K562 (cell line): ENCODE data around the gene VWF. TPM values are rescaled to one million over a fixed set of nuclear protein-coding genes. Genes with fewer than 3 reads are reported as not detected.

Experiments used
- ATAC-seq: fragments of 200-7000 bp; cut with Tn5 transposase; 3 replicates; pipeline ENCODE4 v1.9.1; 2020; ENCODE audit warnings: moderate library complexity
- BruUV-seq: library from RNA; stranded (reverse); fragments of 400-500 nt; replicated peaks from 2 replicates; lab custom pipeline; 2021; lab: Mats Ljungman, UMichigan
- CTCF ChIA-PET: fragments of 300-600 bp; formaldehyde crosslinking; extraction: SDS; loops from one replicate; lab custom pipeline; 2021; ENCODE audit warnings: low intra/inter-chr PET ratio; lab: Yijun Ruan, JAX
- POLR2A ChIA-PET: fragments of 300-600, 350-650 bp; sonication (Branson Sonifier 250); formaldehyde crosslinking; extraction: SDS; loops from one replicate; lab custom pipeline; 2021; ENCODE audit warnings: antibody characterized with exemption, inconsistent platforms; lab: Yijun Ruan, JAX
- DNase-seq, 4 experiments: peaks; one replicate each; pipeline versions ENCODE4 v3.0.0 to v3.0.0-alpha.2; 2011 to 2018; ENCODE audit warnings: low spot score in 3 of 4, mixed read lengths in 3 of 4; ENCODE audit errors: extremely low read depth in 1 of 4
- FAIRE-seq: peaks from 2 replicates; lab custom pipeline; 2011; peaks lifted over from hg19 to GRCh38; lab: Jason Lieb, UNC
- H2AFZ ChIP-seq: 2 replicates; pipeline ENCODE4 v1.6.0; 2011; ENCODE audit warnings: low read depth, low read length, control low read depth, inconsistent platforms
- H3K27ac ChIP-seq: fragments of 200-600 bp; 3 replicates; pipeline ENCODE4 v1.8.0; 2011; ENCODE audit warnings: low read depth, mild to moderate bottlenecking, control low read depth, inconsistent platforms, low read length, moderate library complexity, mixed read lengths; ENCODE audit errors: extremely low read depth
- H3K27me3 ChIP-seq, 2 experiments: fragments of 300-600 bp in 1 of 2; 2 replicates in 1 of 2; 3 replicates in 1 of 2; pipeline versions ENCODE4 v1.6.0 to v1.8.0; 2011; ENCODE audit warnings: inconsistent platforms in 2 of 2, low read length in 2 of 2, mild to moderate bottlenecking in 1 of 2, mixed read lengths in 1 of 2, moderate library complexity in 1 of 2; ENCODE audit not compliant: control insufficient read depth in 2 of 2, insufficient read depth in 2 of 2
- H3K36me3 ChIP-seq: fragments of 300-600 bp; 3 replicates; pipeline ENCODE4 v1.8.0; 2011; ENCODE audit warnings: mild to moderate bottlenecking, low read length, inconsistent platforms; ENCODE audit not compliant: control insufficient read depth, insufficient read depth
- H3K4me1 ChIP-seq, 2 experiments: fragments of 200-600 bp in 1 of 2; replicated peaks in 1 of 2; 2 replicates in 1 of 2; 3 replicates in 1 of 2; pipeline versions ENCODE4 v1.5.1 to v1.8.0; 2011; ENCODE audit warnings: inconsistent platforms in 2 of 2, low read length in 2 of 2, mild to moderate bottlenecking in 1 of 2, mixed read lengths in 1 of 2, moderate library complexity in 1 of 2; ENCODE audit not compliant: control insufficient read depth in 2 of 2, insufficient read depth in 2 of 2
- H3K4me2 ChIP-seq: 2 replicates; pipeline ENCODE4 v1.6.1; 2011; ENCODE audit warnings: low read length, control low read depth, inconsistent platforms, mixed read lengths; ENCODE audit not compliant: insufficient read depth
- H3K4me3 ChIP-seq: fragments of 200-600 bp; sonication (generic), shearing (Covaris generic); 2 replicates; pipeline ENCODE4 v1.5.1; 2016; ENCODE audit warnings: control low read depth, inconsistent platforms
- H3K79me2 ChIP-seq: fragments of 200-600 bp; 3 replicates; pipeline ENCODE4 v1.8.0; 2011; ENCODE audit warnings: low read length, inconsistent platforms; ENCODE audit not compliant: control insufficient read depth, insufficient read depth
- H3K9ac ChIP-seq, 2 experiments: 2 replicates each; pipeline versions ENCODE4 v1.6.0 to v1.6.1; 2011; ENCODE audit warnings: low read depth in 2 of 2, low read length in 2 of 2, control low read depth in 1 of 2, inconsistent platforms in 1 of 2, mild to moderate bottlenecking in 1 of 2, mixed read lengths in 1 of 2; ENCODE audit not compliant: insufficient read depth in 1 of 2
- H3K9me1 ChIP-seq: one replicate; pipeline ENCODE4 v1.6.0; 2011; ENCODE audit warnings: inconsistent platforms, mild to moderate bottlenecking, low read length, moderate library complexity; ENCODE audit not compliant: control insufficient read depth, insufficient read depth
- H3K9me3 ChIP-seq: replicated peaks from 2 replicates; pipeline ENCODE4 v1.5.1; 2011; ENCODE audit warnings: low read depth, low read length, inconsistent platforms; ENCODE audit not compliant: control insufficient read depth, insufficient read depth
- H4K20me1 ChIP-seq: replicated peaks from 2 replicates; pipeline ENCODE4 v1.6.1; 2011; ENCODE audit warnings: low read length, inconsistent platforms, mixed read lengths; ENCODE audit not compliant: control insufficient read depth, insufficient read depth
- ADNP ChIP-seq: fragments of 200-800 bp; sonication (Bioruptor generic); IDR thresholded peaks from 2 replicates; pipeline ENCODE4 v1.6.1; 2016; ENCODE audit warnings: missing genetic modification characterization, missing compliant biosample characterization
- BRD4 ChIP-seq: fragments of 200-600 bp; sonication (generic); IDR thresholded peaks from 2 replicates; pipeline ENCODE4 v1.6.1; 2017; ENCODE audit warnings: inconsistent platforms
- ESRRB ChIP-seq: fragments of 250-450 bp; sonication (Bioruptor Pico); IDR thresholded peaks from 2 replicates; pipeline ENCODE4 v1.5.0; 2020; ENCODE audit warnings: mild to moderate bottlenecking, moderate library complexity, borderline replicate concordance
- HLTF ChIP-seq: fragments of 450-650 bp; IDR thresholded peaks from 2 replicates; pipeline ENCODE4 v1.6.1; 2016
- ILK ChIP-seq: fragments of 450-650 bp; IDR thresholded peaks from 2 replicates; pipeline ENCODE4 v1.6.1; 2016; ENCODE audit warnings: missing genetic modification characterization, low read depth, mild to moderate bottlenecking, missing compliant biosample characterization, moderate library complexity, borderline replicate concordance
- KAT8 ChIP-seq: fragments of 450-650 bp; IDR thresholded peaks from 2 replicates; pipeline ENCODE4 v1.6.1; 2016; ENCODE audit warnings: low read depth, mild to moderate bottlenecking
- NEUROD1 ChIP-seq: fragments of 150-350 bp; IDR thresholded peaks from 2 replicates; pipeline ENCODE4 v1.6.1; 2014; ENCODE audit warnings: borderline replicate concordance, low read length, low read depth; ENCODE audit not compliant: partially characterized antibody
- SMAD2 ChIP-seq: fragments of 150-350 bp; IDR thresholded peaks from 2 replicates; pipeline ENCODE4 v1.6.1; 2014; ENCODE audit warnings: low read depth, mild to moderate bottlenecking, low read length
- XRCC5 ChIP-seq: fragments of 200-400 bp; formaldehyde crosslinking; IDR thresholded peaks from 2 replicates; pipeline ENCODE4 v1.6.1; 2017; ENCODE audit warnings: low read depth, mild to moderate bottlenecking, low read length
- ZNF408 ChIP-seq: fragments of 250-450 bp; sonication (Bioruptor Pico); IDR thresholded peaks from 2 replicates; pipeline ENCODE4 v1.4.0; 2020; ENCODE audit warnings: low read depth, mild to moderate bottlenecking, moderate library complexity
- ZNF586 ChIP-seq: fragments of 450-650 bp; formaldehyde crosslinking; conservative IDR thresholded peaks from 2 replicates; pipeline ENCODE4 v1.4.0; 2020; ENCODE audit warnings: mild to moderate bottlenecking, moderate library complexity
- WGBS: fragments of 100-300 bp; shearing (Covaris generic); methylation state at CpG from one replicate; pipeline ENCODE4 v1.1.6; 2016; ENCODE audit warnings: low coverage, mixed read lengths; ENCODE audit not compliant: insufficient coverage; ENCODE audit errors: missing lambda C conversion rate; 5-methylcytosine and 5-hydroxymethylcytosine counted together
- in situ Hi-C: fragments of 300-500 bp; cut with MboI; formaldehyde crosslinking; loops from 4 replicates; pipeline ENCODE4 v1.15.0; 2018; ENCODE audit warnings: inconsistent platforms, mixed read lengths
- intact Hi-C: fragments of 100-400 bp; cut with micrococcal nuclease; formaldehyde crosslinking; loops from 2 replicates; pipeline ENCODE4 v1.14.2; 2022
- polyA plus RNA-seq, 8 experiments: library from polyadenylated mRNA; depleted of rRNA in 4 of 8; stranded (reverse) in 5 of 8; unstranded in 3 of 8; fragments of >200 nt; fragmentation: Nextera tagmentation in 2 of 8; fragmentation: Illumina TruSeq in 1 of 8; extraction: Ambion mirVana in 2 of 8; extraction: Trizol in 1 of 8; gene quantifications; 2 replicates each; pipeline versions ENCODE4 v1.2.1 to v1.2.3, GENCODE V29; 2011 to 2014; ENCODE audit warnings: inconsistent platforms in 1 of 8, missing spikeins in 1 of 8
- total RNA-seq, 7 experiments: library from RNA; depleted of rRNA in 6 of 7; stranded (reverse); fragments of >200 nt in 6 of 7; fragmentation: Illumina TruSeq in 2 of 7; extraction: Trizol in 2 of 7; gene quantifications; 2 replicates each; pipeline versions ENCODE4 v1.2.1 to v1.2.3, GENCODE V29; 2011 to 2021; ENCODE audit warnings: low replicate concordance in 1 of 7
- TF ChIP-seq, protein P1 (sequence below): fragments of 150-350 bp; conservative IDR thresholded peaks from 2 replicates; pipeline ENCODE4 v1.6.1; 2014; ENCODE audit warnings: low read length

Gene VWF
- total and polyA plus RNA-seq, 9 of the 15 experiments (the other 6 are each of a cell fraction or from before 2014, with no cell fraction given) = 0.53 TPM; not detected in 8

DNA sequence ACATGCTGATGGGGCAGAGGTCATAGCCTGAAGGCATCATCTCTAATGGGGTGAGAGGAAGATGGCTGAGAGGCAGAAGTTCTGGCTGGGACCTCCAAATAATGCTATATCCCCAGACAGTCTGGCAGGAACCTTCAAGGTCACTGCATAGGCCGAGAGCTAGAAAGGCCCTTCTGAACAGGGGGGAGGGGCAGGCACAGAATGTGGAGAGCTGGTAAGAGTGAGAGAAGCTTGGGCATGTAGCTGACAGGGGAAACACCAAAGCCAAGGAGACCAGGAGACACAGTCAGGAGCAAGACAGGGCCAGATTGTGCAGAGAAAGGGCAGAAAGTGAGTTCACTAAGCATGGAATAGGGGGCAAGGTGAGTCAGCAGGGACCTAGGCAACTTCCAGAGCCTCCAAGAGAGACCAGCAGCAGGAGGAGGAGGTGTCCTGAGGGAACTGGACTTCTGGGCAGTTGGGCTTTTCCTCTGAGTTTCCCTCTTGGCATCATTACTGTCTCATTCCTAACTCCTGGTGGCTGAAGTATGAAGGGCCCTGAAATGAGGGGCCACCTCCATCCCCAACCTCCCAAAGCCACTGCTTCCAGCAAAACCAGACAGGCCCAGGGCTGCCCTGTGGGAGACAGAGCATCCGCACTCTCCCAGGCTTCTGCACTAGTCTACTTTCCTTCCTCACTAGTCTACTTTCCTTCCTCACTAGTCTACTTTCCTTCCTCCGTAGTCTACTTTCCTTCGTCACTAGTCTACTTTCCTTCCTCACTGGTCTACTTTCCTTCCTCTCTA is 196.5 kb downstream of the VWF start:
- Histone ChIP-seq H3K27ac (no peak overlapping the region), H3K9me3 (no peaks in the 10 kb centered on the region), H3K27me3 (peaks cover 0 to 17% of the 10 kb centered on the region in 2 experiments; a peak in 3 of 5 replicates), H4K20me1 (peaks cover 4% of the 10 kb centered on the region; the same call in 1 of the 2 replicates), H3K4me1 (no peaks in the 10 kb centered on the region), H3K4me3 (no peak overlapping the region), H3K79me2 (no peaks in the 10 kb centered on the region), H3K9me1 (no peaks in the 10 kb centered on the region), H3K9ac (no peak overlapping the region), H2AFZ (no peak overlapping the region), H3K4me2 (no peak overlapping the region), H3K36me3 (no peaks in the 10 kb centered on the region)
- 9% methylated on average over 4 of the region's 4 CpGs for WGBS
- no peak for FAIRE-seq
- no peak for ATAC-seq
- in situ Hi-C loops (no loop called here), intact Hi-C loops (no loop called here)
- ChIA-PET POLR2A (no interaction called here), CTCF (no interaction called here)
- DNase-seq = no peak
- BruUV-seq = no TSS peak
- TF ChIP-seq ADNP (tag) = no peak
- TF ChIP-seq, protein P1, sequence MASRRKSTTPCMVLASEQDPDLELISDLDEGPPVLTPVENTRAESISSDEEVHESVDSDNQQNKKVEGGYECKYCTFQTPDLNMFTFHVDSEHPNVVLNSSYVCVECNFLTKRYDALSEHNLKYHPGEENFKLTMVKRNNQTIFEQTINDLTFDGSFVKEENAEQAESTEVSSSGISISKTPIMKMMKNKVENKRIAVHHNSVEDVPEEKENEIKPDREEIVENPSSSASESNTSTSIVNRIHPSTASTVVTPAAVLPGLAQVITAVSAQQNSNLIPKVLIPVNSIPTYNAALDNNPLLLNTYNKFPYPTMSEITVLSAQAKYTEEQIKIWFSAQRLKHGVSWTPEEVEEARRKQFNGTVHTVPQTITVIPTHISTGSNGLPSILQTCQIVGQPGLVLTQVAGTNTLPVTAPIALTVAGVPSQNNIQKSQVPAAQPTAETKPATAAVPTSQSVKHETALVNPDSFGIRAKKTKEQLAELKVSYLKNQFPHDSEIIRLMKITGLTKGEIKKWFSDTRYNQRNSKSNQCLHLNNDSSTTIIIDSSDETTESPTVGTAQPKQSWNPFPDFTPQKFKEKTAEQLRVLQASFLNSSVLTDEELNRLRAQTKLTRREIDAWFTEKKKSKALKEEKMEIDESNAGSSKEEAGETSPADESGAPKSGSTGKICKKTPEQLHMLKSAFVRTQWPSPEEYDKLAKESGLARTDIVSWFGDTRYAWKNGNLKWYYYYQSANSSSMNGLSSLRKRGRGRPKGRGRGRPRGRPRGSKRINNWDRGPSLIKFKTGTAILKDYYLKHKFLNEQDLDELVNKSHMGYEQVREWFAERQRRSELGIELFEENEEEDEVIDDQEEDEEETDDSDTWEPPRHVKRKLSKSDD = no peak
- no peak for TF ChIP-seq NEUROD1
- TF ChIP-seq ZNF408 (CRISPR knock-in tag) = no peak
- no peak for TF ChIP-seq ESRRB
- TF ChIP-seq XRCC5 = no peak
- TF ChIP-seq ILK (tag) = no peak
- no peak for TF ChIP-seq BRD4
- no peak for TF ChIP-seq ZNF586 (CRISPR knock-in tag)
- no peak for TF ChIP-seq HLTF
- TF ChIP-seq SMAD2 = no peak
- TF ChIP-seq KAT8 = no peak
